OCI-LY7 (cell line): ENCODE results near the gene EFHD2.

ENCODE experiments used
- CTCF ChIP-seq: fragments of 200-600 bp; sonication (generic); conservative IDR thresholded peaks from 2 replicates; pipeline ENCODE4 v1.5.1; 2014; ENCODE audit warnings: mild to moderate bottlenecking, antibody characterized with exemption, low read length, moderate library complexity, mixed read lengths
- EZH2phosphoT487 ChIP-seq: fragments of 200-600 bp; sonication (generic); IDR thresholded peaks from 2 replicates; pipeline ENCODE4 v1.6.1; 2018; ENCODE audit warnings: low read depth, borderline replicate concordance, mild to moderate bottlenecking, mixed run types, antibody characterized with exemption, low read length, moderate library complexity, mixed read lengths

DNA sequence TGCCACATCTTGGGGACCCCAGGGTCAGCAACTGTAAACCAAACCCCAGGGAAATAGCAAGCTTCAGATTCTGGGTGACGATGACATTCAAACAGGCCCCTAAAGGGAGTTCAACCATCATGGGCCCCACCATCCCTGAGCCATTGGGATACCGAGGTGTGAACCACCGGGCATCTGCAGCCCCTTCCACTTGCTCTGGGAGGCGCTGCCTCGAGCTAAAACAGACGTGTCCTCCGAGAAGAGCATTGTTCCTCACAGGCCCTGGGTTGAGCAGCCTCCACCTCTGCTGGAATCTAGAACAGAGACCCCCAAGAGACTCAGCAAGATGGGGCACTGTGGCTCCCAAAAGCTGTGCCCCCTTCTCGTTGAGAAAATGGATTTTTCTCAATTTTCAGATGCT, 19.0 kb upstream of the EFHD2 start:
- TF ChIP-seq CTCF: 0 out of 2 replicates have a peak, but pooled peaks have one; percentile 27
- no peak for TF ChIP-seq EZH2phosphoT487
